Measurements from ENCODE around the gene HIP1R.
A peak's percentile ranks its signal among the peaks of the same experiment; 100 is the strongest.
"Not testable (repeated sequence)": the region's sequence is repeated elsewhere in the genome, so short reads cannot be mapped to it uniquely, and the experiment has no call there.

The HIP1R gene

DNA sequence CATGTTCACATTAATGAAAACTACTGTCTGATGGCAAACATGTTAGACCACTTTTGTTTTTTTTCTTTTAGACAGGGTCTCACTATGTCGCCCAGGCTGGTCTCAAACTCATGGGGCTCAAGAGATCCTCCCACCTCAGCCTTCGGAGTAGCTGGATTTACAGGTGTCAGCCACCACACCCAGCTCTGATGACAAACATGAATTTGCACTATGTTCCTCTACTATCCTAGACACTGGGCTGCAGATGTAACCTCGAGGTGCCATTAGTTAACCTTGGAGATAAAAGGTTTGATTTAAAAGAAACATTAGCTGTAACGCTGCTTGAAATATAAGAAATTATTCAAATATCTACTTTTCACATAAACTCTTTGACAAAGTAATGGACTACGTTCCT, 52.6 kb downstream of the HIP1R start:
- TF ChIP-seq CTCF (conservative IDR thresholded peaks at IDR 0.05; ENCODE audit: control insufficient read depth, insufficient read depth, low read depth, low read length): no peak
- H3K4me3 ChIP-seq (ENCODE audit: control insufficient read depth, low read depth, low read length): no peak overlapping the region
- no peak for DNase-seq (ENCODE audit: low read depth)

DNA sequence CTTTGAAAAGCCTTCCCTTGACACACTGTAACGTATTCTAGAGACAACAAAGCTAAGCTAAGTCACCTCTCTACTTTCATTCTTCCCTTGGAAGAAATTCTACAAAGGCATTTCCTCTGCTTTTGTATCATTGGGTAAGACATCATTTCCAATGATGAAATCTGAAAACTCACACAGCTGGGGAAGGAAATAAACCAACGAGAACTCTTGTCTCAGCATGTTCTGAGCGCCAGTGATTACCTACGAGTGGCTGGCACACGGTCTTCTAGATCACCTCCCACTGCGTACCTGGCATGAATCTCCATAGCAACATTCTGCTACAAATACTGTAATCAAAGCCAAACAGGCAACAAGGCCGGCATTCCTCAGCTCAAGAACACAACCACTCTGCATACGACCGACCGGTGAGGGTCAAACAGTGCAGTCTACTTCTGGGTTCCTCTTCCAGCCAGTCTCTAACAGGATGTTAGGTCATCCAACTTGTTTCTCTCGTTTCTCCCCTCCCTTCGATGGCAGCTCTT, 53.0 kb downstream of the HIP1R start:
- peak overlapping the region; percentile 21 for H3K4me3 ChIP-seq (ENCODE audit: control insufficient read depth, low read depth, low read length)
- no peak for TF ChIP-seq CTCF (conservative IDR thresholded peaks at IDR 0.05; ENCODE audit: control insufficient read depth, insufficient read depth, low read depth, low read length)
- peak; percentile 63 for DNase-seq (ENCODE audit: low read depth)

GRCh38 chr12:122889761-122890520, 54.7 kb downstream of the HIP1R start:
- no peak for TF ChIP-seq CTCF (conservative IDR thresholded peaks at IDR 0.05; ENCODE audit: control insufficient read depth, insufficient read depth, low read depth, low read length)
- H3K4me3 ChIP-seq (ENCODE audit: control insufficient read depth, low read depth, low read length): no peak overlapping the region
- no peak for DNase-seq (ENCODE audit: low read depth)

DNA sequence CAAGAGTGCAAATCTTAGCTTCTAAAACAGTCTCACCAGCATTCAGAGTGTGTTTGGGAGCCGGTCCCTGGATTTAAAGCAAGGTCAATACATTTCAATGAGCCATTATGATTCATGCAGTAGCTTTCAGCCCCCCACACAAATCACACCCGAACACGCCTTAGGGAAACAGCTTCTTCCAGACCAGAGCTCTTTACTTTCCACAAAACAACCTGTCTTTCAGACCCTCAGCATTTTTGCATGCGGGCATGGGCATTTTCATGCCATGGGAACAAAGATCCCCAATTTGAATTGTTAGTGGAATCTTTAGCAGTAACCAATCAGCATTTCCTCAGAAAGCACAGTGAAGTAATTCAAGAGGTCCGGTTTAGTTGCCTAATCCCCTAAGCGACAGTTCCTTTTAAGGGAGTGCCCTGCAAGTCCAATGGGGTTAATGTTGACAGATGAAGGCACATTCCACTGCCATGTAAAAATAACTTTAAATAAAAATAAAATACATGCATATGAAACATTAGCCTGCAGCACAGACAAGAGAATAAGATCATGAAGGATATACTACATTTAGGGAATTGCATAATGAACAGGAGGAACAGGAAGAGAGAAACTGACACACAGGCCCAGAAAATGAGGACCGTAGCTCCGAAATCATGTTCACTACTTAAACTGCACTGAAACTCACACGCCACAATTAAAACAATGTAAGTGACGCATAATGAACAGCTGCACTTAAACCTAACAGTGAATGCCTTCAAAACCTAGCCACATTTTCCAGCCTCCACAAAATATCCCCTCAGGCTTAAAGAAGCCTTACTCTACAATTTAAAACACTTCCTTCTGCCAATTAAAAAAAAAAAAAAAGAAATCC, 56.6 kb downstream of the HIP1R start:
- H3K4me3 ChIP-seq (ENCODE audit: control insufficient read depth, low read depth, low read length): peak overlapping the region; percentile 11
- TF ChIP-seq CTCF (conservative IDR thresholded peaks at IDR 0.05; ENCODE audit: control insufficient read depth, insufficient read depth, low read depth, low read length): no peak
- DNase-seq (ENCODE audit: low read depth): peak; percentile 65

DNA sequence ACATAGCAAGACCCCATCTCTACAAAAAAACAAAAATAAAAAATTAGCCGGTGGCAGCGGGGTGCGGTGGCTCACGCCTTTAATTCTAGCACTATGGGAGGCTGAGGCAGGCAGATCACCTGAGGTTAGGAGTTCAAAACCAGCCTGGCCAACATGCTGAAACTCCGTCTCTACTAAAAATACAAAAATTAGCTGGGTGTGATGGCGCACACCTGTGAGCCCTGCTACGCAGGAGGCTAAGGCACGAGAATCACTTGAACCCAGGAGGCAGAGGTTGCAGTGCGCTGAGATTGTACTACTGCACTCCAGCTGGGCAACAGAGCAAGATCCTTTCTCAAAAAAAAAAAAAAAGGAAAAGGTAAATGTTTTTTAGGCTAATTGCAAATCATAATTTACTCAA, 57.5 kb downstream of the HIP1R start:
- not testable (repeated sequence) for DNase-seq (ENCODE audit: low read depth); H3K4me3 ChIP-seq (ENCODE audit: control insufficient read depth, low read depth, low read length)

- no peak for TF ChIP-seq CTCF (conservative IDR thresholded peaks at IDR 0.05; ENCODE audit: control insufficient read depth, insufficient read depth, low read depth, low read length)
- peak overlapping the region; percentile 79 for H3K4me3 ChIP-seq (ENCODE audit: control insufficient read depth, low read depth, low read length)
- no peak for DNase-seq (ENCODE audit: low read depth)
Observed at GRCh38 chr12:122893208-122894153, 58.2 kb downstream of the HIP1R start.
